Measurements from ENCODE around the gene MGST3. TPM values are rescaled to one million over a fixed set of nuclear protein-coding genes. Genes with fewer than 3 reads are reported as not detected.
A peak's percentile ranks its signal among the peaks of the same experiment; 100 is the strongest.

The MGST3 gene
- total RNA-seq, 1 donor from 2014 or later, result 133 TPM

DNA sequence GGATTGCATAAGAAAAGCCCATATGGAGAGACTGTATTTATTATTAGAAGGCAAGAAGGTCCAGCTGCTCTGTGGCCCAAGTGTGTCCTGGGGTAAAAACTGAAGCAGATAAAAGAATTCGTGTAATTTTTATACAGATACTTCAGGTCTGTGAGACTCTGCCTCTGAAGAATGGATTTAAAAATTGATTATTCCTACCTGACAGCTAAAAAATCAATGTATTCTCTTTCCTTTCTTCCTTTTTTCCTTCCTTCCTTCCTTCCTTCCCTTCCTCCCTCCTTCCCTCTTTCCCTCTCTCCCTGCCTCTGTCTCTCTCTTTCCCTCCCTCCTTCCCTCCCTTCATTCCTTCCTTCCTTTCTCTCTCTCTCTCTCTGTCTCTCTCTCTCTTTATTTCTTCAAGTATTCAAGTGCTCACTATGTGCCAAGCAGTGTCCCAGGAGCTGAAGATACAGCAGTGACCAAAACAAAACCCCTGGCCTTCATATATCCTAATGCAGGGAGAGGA lies 11.3 kb upstream of the MGST3 start:
- no peak overlapping the region for H3K27ac Mint-ChIP-seq
- H3K36me3 Mint-ChIP-seq, result no peaks in the 10 kb centered on the region
- DNase-seq (ENCODE audit: extremely low spot score, unreplicated experiment), result no peak
- H3K4me3 Mint-ChIP-seq, result no peak overlapping the region
- H3K27me3 Mint-ChIP-seq, result peaks cover 12% of the 10 kb centered on the region
- TF ChIP-seq, protein P1, sequence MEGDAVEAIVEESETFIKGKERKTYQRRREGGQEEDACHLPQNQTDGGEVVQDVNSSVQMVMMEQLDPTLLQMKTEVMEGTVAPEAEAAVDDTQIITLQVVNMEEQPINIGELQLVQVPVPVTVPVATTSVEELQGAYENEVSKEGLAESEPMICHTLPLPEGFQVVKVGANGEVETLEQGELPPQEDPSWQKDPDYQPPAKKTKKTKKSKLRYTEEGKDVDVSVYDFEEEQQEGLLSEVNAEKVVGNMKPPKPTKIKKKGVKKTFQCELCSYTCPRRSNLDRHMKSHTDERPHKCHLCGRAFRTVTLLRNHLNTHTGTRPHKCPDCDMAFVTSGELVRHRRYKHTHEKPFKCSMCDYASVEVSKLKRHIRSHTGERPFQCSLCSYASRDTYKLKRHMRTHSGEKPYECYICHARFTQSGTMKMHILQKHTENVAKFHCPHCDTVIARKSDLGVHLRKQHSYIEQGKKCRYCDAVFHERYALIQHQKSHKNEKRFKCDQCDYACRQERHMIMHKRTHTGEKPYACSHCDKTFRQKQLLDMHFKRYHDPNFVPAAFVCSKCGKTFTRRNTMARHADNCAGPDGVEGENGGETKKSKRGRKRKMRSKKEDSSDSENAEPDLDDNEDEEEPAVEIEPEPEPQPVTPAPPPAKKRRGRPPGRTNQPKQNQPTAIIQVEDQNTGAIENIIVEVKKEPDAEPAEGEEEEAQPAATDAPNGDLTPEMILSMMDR (conservative IDR thresholded peaks at IDR 0.05), result no peak
- no peaks in the 10 kb centered on the region for H3K9me3 Mint-ChIP-seq
- H3K4me1 Mint-ChIP-seq (ENCODE audit: unreplicated experiment), result no peaks in the 10 kb centered on the region

DNA sequence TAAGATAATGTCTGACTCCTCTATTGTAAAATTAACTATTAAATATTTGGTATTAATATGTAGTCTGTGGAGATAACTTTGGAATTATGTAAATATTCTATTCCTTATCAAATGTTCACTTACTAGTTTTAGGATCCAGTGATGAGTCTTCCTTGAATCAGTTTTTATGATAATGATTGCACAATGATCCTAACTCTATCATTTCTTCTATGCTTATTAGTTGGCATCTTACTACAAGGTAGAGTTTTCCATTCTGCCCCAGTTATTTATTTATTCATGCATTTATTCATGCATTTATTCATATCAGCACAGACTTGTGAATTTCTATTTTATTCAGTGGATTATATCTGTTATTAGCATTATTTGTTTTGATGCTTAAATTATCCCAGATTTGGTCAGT lies 7.4 kb upstream of the MGST3 start:
- Mint-ChIP-seq H3K4me3 (no peak overlapping the region), H3K4me1 (ENCODE audit: unreplicated experiment) (peaks cover 6% of the 10 kb centered on the region), H3K27ac (no peak overlapping the region), H3K27me3 (peaks cover 7% of the 10 kb centered on the region), H3K36me3 (no peaks in the 10 kb centered on the region), H3K9me3 (no peaks in the 10 kb centered on the region)
- no peak for DNase-seq (ENCODE audit: extremely low spot score, unreplicated experiment)
- TF ChIP-seq, protein P1 (conservative IDR thresholded peaks at IDR 0.05), result no peak

DNA sequence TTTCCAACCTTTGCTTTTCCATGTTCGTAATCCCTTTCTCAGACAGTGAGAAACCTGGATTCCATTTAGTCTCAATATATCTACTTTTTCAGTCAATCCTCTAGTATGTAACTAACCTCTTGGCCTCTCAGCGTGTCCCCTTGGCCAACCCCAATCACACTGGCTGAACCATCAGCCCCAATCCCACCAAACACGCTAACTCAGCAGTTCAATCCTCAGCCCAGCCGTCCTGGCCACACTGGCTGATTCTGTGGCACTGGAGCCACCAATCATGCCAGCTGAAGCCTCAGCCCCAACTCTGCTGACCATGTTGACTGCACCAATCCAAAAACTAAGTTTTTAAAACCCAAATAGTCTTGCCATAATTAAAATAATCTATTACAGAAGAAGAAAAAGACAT lies 6.6 kb upstream of the MGST3 start:
- Mint-ChIP-seq H3K9me3 (no peaks in the 10 kb centered on the region), H3K4me3 (no peak overlapping the region), H3K36me3 (no peaks in the 10 kb centered on the region), H3K27ac (no peak overlapping the region), H3K4me1 (ENCODE audit: unreplicated experiment) (peaks cover 6% of the 10 kb centered on the region), H3K27me3 (peaks cover 7% of the 10 kb centered on the region)
- DNase-seq (ENCODE audit: extremely low spot score, unreplicated experiment), result no peak
- TF ChIP-seq, protein P1 (conservative IDR thresholded peaks at IDR 0.05), result no peak

DNA sequence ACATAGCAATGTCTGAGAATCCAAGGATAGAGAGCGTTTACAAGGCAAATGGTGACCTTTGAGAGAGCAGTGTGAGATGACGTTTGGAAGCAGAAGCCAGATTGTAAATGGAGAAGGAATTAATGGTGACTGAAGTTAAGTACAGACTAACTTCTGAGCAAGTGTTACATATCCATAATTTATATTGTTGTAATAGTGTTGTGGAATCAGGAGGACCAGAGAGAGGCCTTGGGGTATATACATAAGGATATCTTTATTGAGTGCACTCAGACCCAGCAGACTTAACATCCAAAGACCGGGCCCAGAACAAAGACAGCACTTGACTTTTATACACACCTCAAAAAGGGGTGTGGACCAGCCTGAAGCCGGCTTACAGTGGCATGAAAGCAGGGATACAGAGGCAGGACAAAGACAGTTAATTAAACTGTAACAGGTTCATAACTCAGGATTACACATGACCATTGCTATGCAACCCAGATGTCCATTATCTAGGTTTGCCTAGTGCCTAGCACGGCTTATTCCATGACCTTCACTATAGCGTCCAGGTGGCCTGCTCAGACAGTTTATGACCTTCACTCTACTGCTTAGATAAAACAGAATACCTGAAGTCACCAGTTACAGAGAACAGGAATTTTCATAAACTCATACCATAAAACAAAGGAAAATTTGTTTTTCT lies 2.7 kb upstream of the MGST3 start:
- Mint-ChIP-seq H3K36me3 (no peaks in the 10 kb centered on the region), H3K27me3 (no peaks in the 10 kb centered on the region), H3K4me1 (ENCODE audit: unreplicated experiment) (peaks cover 6% of the 10 kb centered on the region), H3K27ac (no peak overlapping the region), H3K9me3 (no peaks in the 10 kb centered on the region), H3K4me3 (peak overlapping the region; percentile 51)
- DNase-seq (ENCODE audit: extremely low spot score, unreplicated experiment), result no peak
- TF ChIP-seq, protein P1 (conservative IDR thresholded peaks at IDR 0.05), result no peak

DNA sequence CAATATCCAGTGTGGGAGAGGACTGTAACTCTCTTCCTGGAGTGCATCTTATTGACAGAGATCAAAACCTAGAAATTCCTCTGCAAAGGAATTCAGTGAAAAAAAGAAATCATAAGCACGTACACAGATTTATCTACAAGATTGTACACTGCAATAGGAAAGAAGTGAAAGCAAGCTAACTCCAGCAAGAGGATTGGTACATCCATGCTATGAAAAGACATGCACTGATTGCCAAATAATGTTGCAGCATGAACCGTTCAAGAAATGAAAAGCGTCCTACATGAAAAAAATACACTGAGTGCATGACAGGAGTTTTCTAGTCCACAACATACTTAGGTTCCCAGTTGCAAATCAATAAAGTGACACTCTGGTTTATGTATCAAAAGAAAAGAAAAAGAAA lies 1.9 kb upstream of the MGST3 start:
- Mint-ChIP-seq H3K36me3 (no peaks in the 10 kb centered on the region), H3K4me3 (peak overlapping the region; percentile 46), H3K27ac (no peak overlapping the region), H3K4me1 (ENCODE audit: unreplicated experiment) (peaks cover 12% of the 10 kb centered on the region), H3K27me3 (no peaks in the 10 kb centered on the region), H3K9me3 (no peaks in the 10 kb centered on the region)
- TF ChIP-seq, protein P1 (conservative IDR thresholded peaks at IDR 0.05), result no peak
- no peak for DNase-seq (ENCODE audit: extremely low spot score, unreplicated experiment)
